ENCODE results near the gene ADAMTS10. TPM values are rescaled to one million over a fixed set of nuclear protein-coding genes. Genes with fewer than 3 reads are reported as not detected.
"Not testable (repeated sequence)": the region's sequence is repeated elsewhere in the genome, so short reads cannot be mapped to it uniquely, and the experiment has no call there.

ADAMTS10 gene
- total and polyA plus RNA-seq, 12 donors: 2.0 to 190 (median 25.8) TPM

DNA sequence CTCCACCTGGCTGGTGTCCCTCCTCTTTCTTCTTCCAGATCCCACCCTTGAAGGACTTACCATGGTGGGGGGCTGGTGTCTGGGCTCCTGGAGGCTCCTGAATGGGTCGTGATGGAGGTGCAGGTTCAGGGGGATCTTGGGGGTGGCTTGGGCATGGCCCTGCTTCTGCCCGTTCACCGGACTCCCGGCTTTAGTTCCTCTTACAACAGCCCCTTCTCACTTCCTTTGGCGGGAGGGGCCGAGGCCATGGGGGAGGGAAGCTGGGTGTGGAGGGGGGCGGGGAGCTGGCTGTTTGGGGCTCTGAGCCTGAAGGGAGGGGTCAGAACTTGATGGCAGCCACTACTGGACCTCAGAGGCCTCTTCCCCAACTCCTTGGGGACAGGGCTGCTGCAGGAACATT is 33.3 kb downstream of the ADAMTS10 start, which contains the start of gene MYO1F:
Gene MYO1F, minus strand, starts transcription at position 196 of the 400 bp plus-strand sequence. Its CDS starts 133 bp downstream, at position 63.
- H3K36me3 ChIP-seq (replicated peaks in 1 of 2): no peaks in the 10 kb centered on the region
- H3K4me1 ChIP-seq (replicated peaks in 1 of 2): no peaks in the 10 kb centered on the region
- no peaks in the 10 kb centered on the region for H3K9me3 ChIP-seq (replicated peaks in 1 of 3)
- DNase-seq: peak in 5 of 7 donors; percentile 35 to 53 (median 51)
- H3K27ac ChIP-seq: peak within 1 kb of the TSS in 2 of 5 donors; percentile 56 to 80
- intact Hi-C loops (cut with DNase I): no loop called here
- peak within 1 kb of the TSS in 1 of 4 donors; percentile 34 for H3K4me3 ChIP-seq
- TF ChIP-seq POLR2A (IDR thresholded peaks at IDR 0.05): no peak
- TF ChIP-seq, protein P1, sequence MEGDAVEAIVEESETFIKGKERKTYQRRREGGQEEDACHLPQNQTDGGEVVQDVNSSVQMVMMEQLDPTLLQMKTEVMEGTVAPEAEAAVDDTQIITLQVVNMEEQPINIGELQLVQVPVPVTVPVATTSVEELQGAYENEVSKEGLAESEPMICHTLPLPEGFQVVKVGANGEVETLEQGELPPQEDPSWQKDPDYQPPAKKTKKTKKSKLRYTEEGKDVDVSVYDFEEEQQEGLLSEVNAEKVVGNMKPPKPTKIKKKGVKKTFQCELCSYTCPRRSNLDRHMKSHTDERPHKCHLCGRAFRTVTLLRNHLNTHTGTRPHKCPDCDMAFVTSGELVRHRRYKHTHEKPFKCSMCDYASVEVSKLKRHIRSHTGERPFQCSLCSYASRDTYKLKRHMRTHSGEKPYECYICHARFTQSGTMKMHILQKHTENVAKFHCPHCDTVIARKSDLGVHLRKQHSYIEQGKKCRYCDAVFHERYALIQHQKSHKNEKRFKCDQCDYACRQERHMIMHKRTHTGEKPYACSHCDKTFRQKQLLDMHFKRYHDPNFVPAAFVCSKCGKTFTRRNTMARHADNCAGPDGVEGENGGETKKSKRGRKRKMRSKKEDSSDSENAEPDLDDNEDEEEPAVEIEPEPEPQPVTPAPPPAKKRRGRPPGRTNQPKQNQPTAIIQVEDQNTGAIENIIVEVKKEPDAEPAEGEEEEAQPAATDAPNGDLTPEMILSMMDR (IDR thresholded peaks at IDR 0.05): no peak
- WGBS, 4 donors: 3 to 20% (median 17%) methylated on average over 4 to 7 of the region's 7 CpGs
- no peaks in the 10 kb centered on the region for H3K27me3 ChIP-seq

DNA sequence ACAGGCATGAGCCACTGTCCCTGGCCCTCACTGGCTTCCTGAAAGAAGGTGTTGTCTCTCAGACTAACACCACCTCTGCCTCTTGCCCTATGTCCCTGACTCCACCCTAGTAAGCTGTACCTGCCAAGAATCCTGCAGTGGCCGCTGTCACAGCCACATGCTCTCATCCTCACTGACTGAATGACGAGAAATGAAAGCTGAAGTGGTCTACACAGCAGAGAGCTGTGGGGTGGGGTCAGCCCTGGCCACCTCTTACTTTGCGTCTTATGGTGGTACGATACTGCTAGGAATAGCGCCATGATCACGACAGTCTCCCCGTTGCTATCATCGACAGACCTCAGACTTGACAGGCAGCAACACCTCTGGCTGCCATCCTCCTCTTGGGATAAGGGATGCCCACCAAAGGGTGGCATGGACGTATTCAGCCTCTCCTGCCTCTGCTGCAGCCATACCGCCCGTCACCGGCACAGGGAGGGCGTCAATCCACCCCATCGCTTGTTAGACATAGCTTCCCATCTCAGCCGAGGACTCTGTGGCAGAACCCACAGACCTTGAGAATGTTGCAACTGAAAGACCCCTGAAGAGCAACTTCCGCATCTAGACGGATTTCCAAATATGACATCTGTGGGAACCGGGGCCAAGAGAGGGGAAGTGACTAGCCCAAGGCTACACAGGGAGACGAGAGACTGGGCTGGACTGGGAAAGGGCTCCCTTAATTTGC is 34.1 kb downstream of the ADAMTS10 start:
- Histone ChIP-seq H3K4me1 (replicated peaks in 1 of 2) (no peaks in the 10 kb centered on the region), H3K4me3 (peak overlapping the region in 1 of 4 donors; percentile 34), H3K27ac (peak overlapping the region in 1 of 5 donors; percentile 80), H3K9me3 (replicated peaks in 1 of 3) (no peaks in the 10 kb centered on the region), H3K27me3 (no peaks in the 10 kb centered on the region), H3K36me3 (replicated peaks in 1 of 2) (no peaks in the 10 kb centered on the region)
- peak in 1 of 7 donors; percentile 31 for DNase-seq
- 50 to 68% (median 54%) methylated on average over 11 to 19 of the region's 19 CpGs for WGBS, 4 donors
- no peak for TF ChIP-seq POLR2A (IDR thresholded peaks at IDR 0.05)
- TF ChIP-seq, protein P1 (IDR thresholded peaks at IDR 0.05): no peak
- intact Hi-C loops (cut with DNase I): no loop called here

DNA sequence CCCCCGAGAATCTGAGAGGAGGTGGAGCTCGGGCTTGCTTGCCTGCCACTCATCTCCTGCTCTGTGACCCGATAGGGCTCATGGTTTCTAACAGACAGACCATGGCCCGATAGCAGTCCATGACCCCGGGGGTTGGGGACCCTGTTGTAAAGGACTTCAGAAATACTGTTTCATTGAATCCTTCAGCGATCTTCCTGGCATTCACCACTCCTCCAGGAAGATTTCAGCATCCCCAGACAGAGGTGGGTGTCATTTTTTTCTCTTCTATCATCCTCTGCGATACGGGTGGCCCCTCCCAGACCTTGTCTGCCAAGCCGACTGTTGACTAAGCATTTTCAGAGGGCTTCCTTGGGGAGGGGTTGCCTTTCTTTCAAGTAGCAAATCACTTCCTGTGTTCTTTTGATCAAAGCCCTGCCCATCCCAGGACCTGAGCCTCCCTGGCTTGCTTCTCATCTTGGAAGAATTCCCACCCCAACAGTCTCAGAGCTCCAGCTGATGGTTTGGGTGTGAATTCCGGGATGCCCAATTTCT is 35.0 kb downstream of the ADAMTS10 start:
- TF ChIP-seq POLR2A (IDR thresholded peaks at IDR 0.05): no peak
- intact Hi-C loops (cut with DNase I): no loop called here
- no peak overlapping the region for H3K27ac ChIP-seq

DNA sequence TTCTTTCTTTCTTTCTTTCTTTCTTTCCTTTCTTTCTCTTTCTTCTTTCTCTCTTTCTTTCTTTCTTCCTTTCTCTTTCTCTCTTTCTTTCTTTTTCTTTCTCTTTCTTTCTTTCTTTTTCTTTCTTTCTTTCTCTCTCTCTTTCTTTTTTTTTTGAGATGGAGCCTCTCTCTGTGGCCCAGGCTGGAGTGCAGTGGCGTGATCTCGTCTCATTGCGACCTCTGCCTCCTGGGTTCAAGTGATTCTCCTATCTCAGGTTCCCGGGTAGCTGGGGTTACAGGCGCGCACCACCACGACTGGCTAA is 35.9 kb downstream of the ADAMTS10 start:
- H3K27ac ChIP-seq; H3K27me3 ChIP-seq; H3K4me1 ChIP-seq (replicated peaks in 1 of 2); H3K36me3 ChIP-seq (replicated peaks in 1 of 2); H3K9me3 ChIP-seq (replicated peaks in 1 of 3); DNase-seq; intact Hi-C loops (cut with DNase I); H3K4me3 ChIP-seq: not testable (repeated sequence)
- WGBS, 4 donors: 89 to 93% (median 90%) methylated on average over 7 of the region's 7 CpGs

More for the DNA sequence above, 35.0 kb downstream of the ADAMTS10 start:
- peak overlapping the region in 1 of 4 donors; percentile 34 for H3K4me3 ChIP-seq
- no peaks in the 10 kb centered on the region for H3K4me1 ChIP-seq (replicated peaks in 1 of 2)
- no peaks in the 10 kb centered on the region for H3K36me3 ChIP-seq (replicated peaks in 1 of 2)
- H3K27me3 ChIP-seq: no peaks in the 10 kb centered on the region
- 13 to 35% (median 28%) methylated on average over 7 to 10 of the region's 10 CpGs for WGBS, 4 donors
- no peaks in the 10 kb centered on the region for H3K9me3 ChIP-seq (replicated peaks in 1 of 3)
- peak in 1 of 7 donors; percentile 16 for DNase-seq

DNA sequence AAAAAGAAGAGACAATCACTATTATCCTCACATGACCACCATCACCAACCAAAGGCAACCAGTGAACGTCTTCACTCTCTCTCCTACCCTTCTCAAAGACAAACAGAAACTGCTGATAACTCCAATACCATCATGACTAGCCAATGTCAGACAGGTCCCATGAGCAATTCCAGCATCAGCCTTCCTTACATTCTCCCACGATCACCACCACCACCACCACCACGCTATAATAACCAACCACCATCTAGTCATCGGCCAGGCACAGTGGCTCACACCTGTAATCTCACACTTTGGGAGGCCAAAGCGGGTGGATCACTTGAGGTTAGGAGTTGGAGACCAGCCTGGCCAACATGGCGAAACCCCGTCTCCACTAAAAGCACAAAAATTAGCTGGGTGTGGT is 37.2 kb downstream of the ADAMTS10 start:
- Histone ChIP-seq H3K27ac (no peak overlapping the region), H3K4me1 (replicated peaks in 1 of 2) (no peaks in the 10 kb centered on the region), H3K9me3 (replicated peaks in 1 of 3) (no peaks in the 10 kb centered on the region), H3K27me3 (no peaks in the 10 kb centered on the region), H3K4me3 (no peak overlapping the region), H3K36me3 (replicated peaks in 1 of 2) (no peaks in the 10 kb centered on the region)
- intact Hi-C loops (cut with DNase I): no loop called here
- 77 to 83% (median 82%) methylated on average over 7 of the region's 7 CpGs for WGBS, 4 donors
- TF ChIP-seq, protein P1 (IDR thresholded peaks at IDR 0.05): no peak
- no peak for TF ChIP-seq POLR2A (IDR thresholded peaks at IDR 0.05)
- DNase-seq: no peak

Measured in adrenal gland (tissue), 12 donors.